ENCODE measurements around the gene NDUFA11.

The NDUFA11 gene

DNA sequence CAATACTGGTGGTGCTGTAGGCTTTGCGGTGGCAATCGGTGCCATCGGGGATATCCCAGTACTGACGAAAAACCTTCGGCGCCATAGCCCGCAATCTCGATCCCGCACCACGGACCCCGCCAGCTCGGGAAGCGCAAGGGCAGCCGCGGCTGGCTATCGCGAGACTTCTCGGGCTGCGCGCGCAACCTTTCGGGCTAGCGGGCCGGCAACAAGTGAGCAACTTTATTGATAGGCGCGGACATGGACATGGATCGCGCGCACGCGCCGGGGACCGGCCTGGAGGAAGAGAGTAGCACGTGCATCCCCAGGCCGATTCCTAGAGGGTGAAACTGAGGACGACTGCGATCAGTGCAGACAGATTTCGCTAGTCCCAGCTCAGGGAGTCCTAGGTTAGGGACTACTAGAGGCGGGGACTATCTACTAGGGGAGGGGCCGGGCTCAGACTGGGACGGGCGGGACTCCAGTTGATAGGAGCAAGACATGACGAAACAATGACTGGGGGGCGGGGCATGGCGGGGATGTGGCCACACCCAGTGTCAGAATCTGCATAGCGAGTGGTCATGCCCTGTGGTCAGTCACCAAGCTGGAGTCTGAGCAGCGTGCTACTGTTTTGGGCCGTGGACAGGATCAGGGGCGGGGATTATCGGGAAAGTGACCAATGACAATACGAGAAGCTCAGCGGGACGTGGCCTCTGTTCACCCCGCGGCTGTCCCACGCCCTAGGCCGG, at the start of gene NDUFA11:
Gene NDUFA11, minus strand, starts transcription at position 167 of the 728 bp plus-strand sequence. Its CDS starts 82 bp downstream, at position 85.
- H3K4me2 ChIP-seq (ENCODE audit: low read depth, low read length, poor library complexity, severe bottlenecking): peak within 1 kb of the TSS; percentile 93
- peaks cover 35% of the 10 kb centered on the region for H3K79me2 ChIP-seq (ENCODE audit: insufficient read depth, low read length)
- H3K9me3 ChIP-seq (ENCODE audit: insufficient read depth, low read length): no peaks in the 10 kb centered on the region
- H3K9me2 ChIP-seq (replicated peaks; ENCODE audit: insufficient read depth, low read length): no peaks in the 10 kb centered on the region
- no peaks in the 10 kb centered on the region for H3F3A ChIP-seq (ENCODE audit: insufficient read depth)
- no peak for TF ChIP-seq EZH2phosphoT487 (conservative IDR thresholded peaks at IDR 0.05; ENCODE audit: low read length)
- TF ChIP-seq, protein P1, sequence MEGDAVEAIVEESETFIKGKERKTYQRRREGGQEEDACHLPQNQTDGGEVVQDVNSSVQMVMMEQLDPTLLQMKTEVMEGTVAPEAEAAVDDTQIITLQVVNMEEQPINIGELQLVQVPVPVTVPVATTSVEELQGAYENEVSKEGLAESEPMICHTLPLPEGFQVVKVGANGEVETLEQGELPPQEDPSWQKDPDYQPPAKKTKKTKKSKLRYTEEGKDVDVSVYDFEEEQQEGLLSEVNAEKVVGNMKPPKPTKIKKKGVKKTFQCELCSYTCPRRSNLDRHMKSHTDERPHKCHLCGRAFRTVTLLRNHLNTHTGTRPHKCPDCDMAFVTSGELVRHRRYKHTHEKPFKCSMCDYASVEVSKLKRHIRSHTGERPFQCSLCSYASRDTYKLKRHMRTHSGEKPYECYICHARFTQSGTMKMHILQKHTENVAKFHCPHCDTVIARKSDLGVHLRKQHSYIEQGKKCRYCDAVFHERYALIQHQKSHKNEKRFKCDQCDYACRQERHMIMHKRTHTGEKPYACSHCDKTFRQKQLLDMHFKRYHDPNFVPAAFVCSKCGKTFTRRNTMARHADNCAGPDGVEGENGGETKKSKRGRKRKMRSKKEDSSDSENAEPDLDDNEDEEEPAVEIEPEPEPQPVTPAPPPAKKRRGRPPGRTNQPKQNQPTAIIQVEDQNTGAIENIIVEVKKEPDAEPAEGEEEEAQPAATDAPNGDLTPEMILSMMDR (IDR thresholded peaks at IDR 0.05; ENCODE audit: insufficient read depth, low read length, poor library complexity, severe bottlenecking): no peak
- peak within 1 kb of the TSS; percentile 80 for H2AFZ ChIP-seq (ENCODE audit: low read depth, low read length, severe bottlenecking)
- H3K9ac ChIP-seq (ENCODE audit: low read length): peak within 1 kb of the TSS; percentile 100
- H3K27ac ChIP-seq (ENCODE audit: low read depth, low read length): peak within 1 kb of the TSS; percentile 73
- H3K27me3 ChIP-seq (ENCODE audit: low read length): no peaks in the 10 kb centered on the region
- no peaks in the 10 kb centered on the region for H3K36me3 ChIP-seq (ENCODE audit: low read length)
- H4K20me1 ChIP-seq (ENCODE audit: low read depth, low read length): no peaks in the 10 kb centered on the region
- peak within 1 kb of the TSS; percentile 100 for H3K4me3 ChIP-seq (ENCODE audit: insufficient read depth, low read length, poor library complexity, severe bottlenecking)

DNA sequence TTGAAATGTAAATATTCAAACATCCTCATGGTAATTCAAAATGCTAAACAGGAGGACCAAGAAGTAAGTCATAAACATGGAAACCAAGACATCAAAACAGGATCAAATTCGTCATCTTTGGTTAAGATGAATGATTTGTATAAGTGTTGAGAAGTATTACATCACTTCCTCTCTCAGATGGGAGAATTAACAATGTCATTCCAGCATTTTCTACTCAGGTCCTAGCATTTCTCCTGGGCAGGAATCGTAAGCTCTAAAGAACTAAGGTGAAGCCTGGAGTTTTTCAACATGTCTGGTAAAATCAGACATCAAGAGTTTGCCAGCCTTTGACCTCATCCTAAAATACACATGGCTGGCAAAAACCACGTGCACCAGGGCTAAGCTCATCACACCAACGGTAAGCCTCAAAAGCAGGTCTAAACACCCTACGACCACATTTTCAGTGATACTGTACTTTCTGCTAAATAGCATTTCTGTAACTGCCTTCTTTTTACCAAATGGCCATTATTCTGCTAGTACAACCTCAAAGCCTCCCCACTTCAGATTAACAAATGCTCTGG, 49.5 kb upstream of the NDUFA11 start:
- peaks cover 15% of the 10 kb centered on the region; the same call in 1 of the 2 replicates for H3F3A ChIP-seq (ENCODE audit: insufficient read depth)
- H2AFZ ChIP-seq (ENCODE audit: low read depth, low read length, severe bottlenecking): no peak overlapping the region
- H3K9me3 ChIP-seq (ENCODE audit: insufficient read depth, low read length): no peaks in the 10 kb centered on the region
- TF ChIP-seq EZH2phosphoT487 (conservative IDR thresholded peaks at IDR 0.05; ENCODE audit: low read length): no peak
- TF ChIP-seq, protein P1 (IDR thresholded peaks at IDR 0.05; ENCODE audit: insufficient read depth, low read length, poor library complexity, severe bottlenecking): no peak
- no peak overlapping the region for H3K4me3 ChIP-seq (ENCODE audit: insufficient read depth, low read length, poor library complexity, severe bottlenecking)
- H3K9ac ChIP-seq (ENCODE audit: low read length): no peak overlapping the region
- H3K79me2 ChIP-seq (ENCODE audit: insufficient read depth, low read length): peaks cover 99% of the 10 kb centered on the region
- H4K20me1 ChIP-seq (ENCODE audit: low read depth, low read length): peaks cover 22% of the 10 kb centered on the region; the same call in 1 of the 2 replicates
- H3K36me3 ChIP-seq (ENCODE audit: low read length): no peaks in the 10 kb centered on the region
- no peaks in the 10 kb centered on the region for H3K27me3 ChIP-seq (ENCODE audit: low read length)
- H3K27ac ChIP-seq (ENCODE audit: low read depth, low read length): no peak overlapping the region
- no peak overlapping the region for H3K4me2 ChIP-seq (ENCODE audit: low read depth, low read length, poor library complexity, severe bottlenecking)
- H3K9me2 ChIP-seq (replicated peaks; ENCODE audit: insufficient read depth, low read length): no peaks in the 10 kb centered on the region

DNA sequence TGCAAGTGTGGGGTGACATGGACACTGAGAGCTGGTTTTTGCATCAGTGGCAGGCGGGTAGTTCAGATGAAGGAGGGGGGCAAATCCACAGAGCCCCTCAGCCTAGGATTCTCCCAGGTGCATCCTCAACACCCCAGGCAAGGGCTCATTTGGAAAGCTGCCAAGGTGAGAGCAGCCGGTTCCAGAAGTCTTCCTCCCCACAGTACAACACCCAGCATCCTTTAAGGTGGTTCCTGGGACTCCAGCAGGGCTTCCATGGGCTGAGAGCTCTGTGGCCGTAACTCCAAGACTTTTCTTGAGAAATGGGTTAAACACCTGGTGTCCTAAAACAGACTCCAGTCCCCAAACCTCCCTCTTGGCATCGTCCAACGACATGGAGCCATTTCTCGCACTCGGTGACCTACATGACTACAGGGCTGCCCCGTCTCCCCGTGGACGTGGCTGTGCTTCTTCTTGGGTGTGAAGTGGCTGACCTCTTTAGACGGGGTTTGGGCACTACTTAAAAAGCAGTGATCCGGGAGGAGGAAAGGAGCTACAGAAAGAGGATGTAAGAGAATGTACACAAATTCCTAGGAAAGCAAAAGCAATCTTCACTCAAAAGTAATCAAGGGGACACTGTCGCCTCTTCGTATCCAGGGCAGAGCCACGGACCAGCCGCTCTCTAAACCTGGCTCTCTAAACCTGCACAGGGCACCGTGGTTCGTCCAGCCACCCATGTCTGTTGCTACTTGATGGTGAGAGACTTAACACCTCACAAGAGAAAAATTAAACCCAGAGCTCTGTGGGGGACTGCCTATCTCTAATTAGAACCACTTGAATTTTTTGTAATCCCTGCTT, 48.8 kb upstream of the NDUFA11 start:
- H4K20me1 ChIP-seq (ENCODE audit: low read depth, low read length): peaks cover 18% of the 10 kb centered on the region; the same call in 1 of the 2 replicates
- H3F3A ChIP-seq (ENCODE audit: insufficient read depth): peaks cover 15% of the 10 kb centered on the region; the same call in 1 of the 2 replicates
- H3K4me3 ChIP-seq (ENCODE audit: insufficient read depth, low read length, poor library complexity, severe bottlenecking): no peak overlapping the region
- H3K9me3 ChIP-seq (ENCODE audit: insufficient read depth, low read length): no peaks in the 10 kb centered on the region
- H3K27ac ChIP-seq (ENCODE audit: low read depth, low read length): no peak overlapping the region
- peaks cover 99% of the 10 kb centered on the region for H3K79me2 ChIP-seq (ENCODE audit: insufficient read depth, low read length)
- H3K36me3 ChIP-seq (ENCODE audit: low read length): no peaks in the 10 kb centered on the region
- no peak overlapping the region for H2AFZ ChIP-seq (ENCODE audit: low read depth, low read length, severe bottlenecking)
- no peak for TF ChIP-seq EZH2phosphoT487 (conservative IDR thresholded peaks at IDR 0.05; ENCODE audit: low read length)
- TF ChIP-seq, protein P1 (IDR thresholded peaks at IDR 0.05; ENCODE audit: insufficient read depth, low read length, poor library complexity, severe bottlenecking): no peak
- no peak overlapping the region for H3K4me2 ChIP-seq (ENCODE audit: low read depth, low read length, poor library complexity, severe bottlenecking)
- no peak overlapping the region for H3K9ac ChIP-seq (ENCODE audit: low read length)
- H3K27me3 ChIP-seq (ENCODE audit: low read length): no peaks in the 10 kb centered on the region
- no peaks in the 10 kb centered on the region for H3K9me2 ChIP-seq (replicated peaks; ENCODE audit: insufficient read depth, low read length)

All from SU-DHL-6 (cell line).